SK-N-SH (cell line): ENCODE measurements around the gene LRMDA. TPM values are rescaled to one million over a fixed set of nuclear protein-coding genes. Genes with fewer than 3 reads are reported as not detected.

Source experiments
- CTCF ChIA-PET: fragments of 300-600, 350-600 bp; formaldehyde crosslinking; extraction: SDS; loops from one replicate; lab custom pipeline; 2021; lab: Yijun Ruan, JAX
- POLR2A ChIA-PET: fragments of 350-600 bp; sonication (Branson Sonifier 250); formaldehyde crosslinking; extraction: SDS; loops from one replicate; lab custom pipeline; 2020; ENCODE audit warnings: antibody characterized with exemption, inconsistent platforms; lab: Yijun Ruan, JAX
- DNase-seq: peaks from one replicate; pipeline ENCODE4 v3.0.0; 2012
- H2AFZ ChIP-seq: fragments of 200-600 bp; sonication (generic); 2 replicates; pipeline ENCODE4 v1.8.1; 2016; ENCODE audit warnings: antibody characterized with exemption, mild to moderate bottlenecking, low read depth
- H3F3A ChIP-seq: fragments of 200-600 bp; sonication (generic); replicated peaks from 2 replicates; pipeline ENCODE3; 2016; ENCODE audit warnings: antibody characterized with exemption, mild to moderate bottlenecking; ENCODE audit not compliant: insufficient read depth
- H3K27ac ChIP-seq, 2 experiments: fragments of 200-500 bp in 1 of 2; fragments of 200-600 bp in 1 of 2; sonication (Bioruptor generic) in 1 of 2; sonication (generic), shearing (Covaris generic) in 1 of 2; 2 replicates each; pipeline versions ENCODE4 v1.5.1 to v1.6.1; 2014 to 2016; ENCODE audit warnings: low read depth in 2 of 2, inconsistent platforms in 1 of 2, low read length in 1 of 2, mild to moderate bottlenecking in 1 of 2, mixed read lengths in 1 of 2
- H3K27me3 ChIP-seq: fragments of 200-600 bp; sonication (generic), shearing (Covaris generic); 2 replicates; pipeline ENCODE4 v1.6.1; 2016; ENCODE audit warnings: mixed run types; ENCODE audit not compliant: insufficient read depth
- H3K36me3 ChIP-seq, 2 experiments: fragments of 200-500 bp in 1 of 2; fragments of 200-600 bp in 1 of 2; sonication (Bioruptor generic) in 1 of 2; sonication (generic) in 1 of 2; replicated peaks in 1 of 2; 2 replicates each; pipeline versions ENCODE3 to v1.5.1; 2014 to 2016; ENCODE audit warnings: low read length in 1 of 2, mild to moderate bottlenecking in 1 of 2; ENCODE audit not compliant: insufficient read depth in 2 of 2, control insufficient read depth in 1 of 2
- H3K4me1 ChIP-seq, 2 experiments: fragments of 200-500 bp in 1 of 2; fragments of 200-600 bp in 1 of 2; sonication (Bioruptor generic) in 1 of 2; sonication (generic), shearing (Covaris generic) in 1 of 2; 2 replicates each; pipeline versions ENCODE4 v1.5.1 to v1.6.1; 2014 to 2016; ENCODE audit warnings: low read depth in 1 of 2, low read length in 1 of 2, mixed run types in 1 of 2; ENCODE audit not compliant: insufficient read depth in 2 of 2, control insufficient read depth in 1 of 2
- H3K4me2 ChIP-seq: fragments of 200-600 bp; sonication (generic), shearing (Covaris generic); 2 replicates; pipeline ENCODE4 v1.6.1; 2017; ENCODE audit warnings: mixed run types
- H3K4me3 ChIP-seq, 2 experiments: fragments of 200-500 bp in 1 of 2; fragments of 200-600 bp in 1 of 2; sonication (Bioruptor generic) in 1 of 2; sonication (generic), shearing (Covaris generic) in 1 of 2; 2 replicates each; pipeline versions ENCODE4 v1.5.1 to v1.8.1; 2014 to 2016; ENCODE audit warnings: low read depth in 2 of 2, inconsistent platforms in 1 of 2, low read length in 1 of 2, mild to moderate bottlenecking in 1 of 2, mixed read lengths in 1 of 2, moderate library complexity in 1 of 2
- H3K79me2 ChIP-seq: fragments of 200-600 bp; sonication (generic); 2 replicates; pipeline ENCODE4 v1.8.1; 2017; ENCODE audit warnings: mild to moderate bottlenecking; ENCODE audit not compliant: insufficient read depth
- H3K9ac ChIP-seq: fragments of 200-600 bp; sonication (generic); 2 replicates; pipeline ENCODE4 v1.6.1; 2017; ENCODE audit warnings: mixed run types
- H3K9me2 ChIP-seq: fragments of 200-600 bp; sonication (generic); 2 replicates; pipeline ENCODE4 v1.6.1; 2017; ENCODE audit warnings: mixed run types
- H3K9me3 ChIP-seq: fragments of 200-600 bp; sonication (generic); 2 replicates; pipeline ENCODE4 v1.6.1; 2017; ENCODE audit warnings: mixed run types, mild to moderate bottlenecking, moderate library complexity
- H4K20me1 ChIP-seq: fragments of 200-600 bp; sonication (generic); 2 replicates; pipeline ENCODE4 v1.6.1; 2017; ENCODE audit warnings: mild to moderate bottlenecking, mixed run types; ENCODE audit not compliant: insufficient read depth
- CHD2 ChIP-seq: fragments of 150-350 bp; IDR thresholded peaks from 2 replicates; pipeline ENCODE4 v1.6.1; 2018; ENCODE audit warnings: low read length; ENCODE audit not compliant: partially characterized antibody
- CTCF ChIP-seq: fragments of 200-600 bp; sonication (generic); IDR thresholded peaks from 2 replicates; pipeline ENCODE4 v1.6.1; 2017; ENCODE audit warnings: antibody characterized with exemption, mild to moderate bottlenecking, moderate library complexity
- FOXJ3 ChIP-seq: sonication (generic); formaldehyde crosslinking; IDR thresholded peaks from 2 replicates; pipeline ENCODE4 v1.5.1; 2020; ENCODE audit warnings: mild to moderate bottlenecking, missing genetic modification reagents
- GABPA ChIP-seq: IDR thresholded peaks from 2 replicates; pipeline ENCODE4 v1.4.0; 2012; ENCODE audit warnings: low read depth, mild to moderate bottlenecking
- JUND ChIP-seq: IDR thresholded peaks from 2 replicates; pipeline ENCODE4 v1.4.0; 2012
- MAX ChIP-seq: IDR thresholded peaks from 2 replicates; pipeline ENCODE4 v1.4.0; 2012; ENCODE audit warnings: low read depth
- NRF1 ChIP-seq: IDR thresholded peaks from 2 replicates; pipeline ENCODE4 v1.6.1; 2012; ENCODE audit warnings: low read depth, mild to moderate bottlenecking, low read length
- POLR2AphosphoS5 ChIP-seq: IDR thresholded peaks from 2 replicates; pipeline ENCODE4 v1.6.1; 2012; ENCODE audit warnings: low read depth, low read length
- RAD21 ChIP-seq: IDR thresholded peaks from 2 replicates; pipeline ENCODE4 v1.6.1; 2012; ENCODE audit warnings: mild to moderate bottlenecking, low read length
- RCOR1 ChIP-seq: fragments of 150-350 bp; IDR thresholded peaks from 2 replicates; pipeline ENCODE4 v1.6.1; 2017; ENCODE audit warnings: antibody characterized with exemption, low read length
- REST ChIP-seq: IDR thresholded peaks from 2 replicates; pipeline ENCODE4 v1.6.1; 2012; ENCODE audit warnings: mild to moderate bottlenecking, low read depth, low read length, moderate library complexity
- RFX5 ChIP-seq: IDR thresholded peaks from 2 replicates; pipeline ENCODE4 v1.6.1; 2012; ENCODE audit warnings: mild to moderate bottlenecking, improper control_type of control experiment, low read length
- TCF12 ChIP-seq: IDR thresholded peaks from 2 replicates; pipeline ENCODE4 v1.4.0; 2012
- TEAD4 ChIP-seq: IDR thresholded peaks from 2 replicates; pipeline ENCODE4 v1.4.0; 2012; ENCODE audit warnings: mild to moderate bottlenecking, borderline replicate concordance; ENCODE audit not compliant: insufficient read depth
- USF1 ChIP-seq: IDR thresholded peaks from 2 replicates; pipeline ENCODE4 v1.4.0; 2012; ENCODE audit warnings: low read depth, borderline replicate concordance
- USF2 ChIP-seq: fragments of 150-350 bp; IDR thresholded peaks from 2 replicates; pipeline ENCODE4 v1.6.1; 2017; ENCODE audit warnings: antibody characterized with exemption, low read length, low read depth, borderline replicate concordance
- YY1 ChIP-seq: IDR thresholded peaks from 2 replicates; pipeline ENCODE4 v1.4.0; 2012; ENCODE audit warnings: low read depth, mild to moderate bottlenecking
- ZBTB33 ChIP-seq: IDR thresholded peaks from 2 replicates; pipeline ENCODE4 v1.4.0; 2012; ENCODE audit warnings: low read depth, borderline replicate concordance
- WGBS: methylation state at CpG from one replicate; pipeline ENCODE4 v1.1.6; 2017; ENCODE audit warnings: low lambda C conversion rate; 5-methylcytosine and 5-hydroxymethylcytosine counted together
- polyA plus RNA-seq, 3 experiments: library from polyadenylated mRNA; depleted of rRNA; stranded (reverse); fragments of >200 nt; gene quantifications; 2 replicates each; pipeline ENCODE4 v1.2.3, GENCODE V29; 2012

LRMDA gene
- polyA plus RNA-seq, 1 of the 3 experiments (the other 2 are of a cell fraction): 0.95 TPM

- Histone ChIP-seq H3K9ac (no peak overlapping the region), H3K79me2 (no peaks in the 10 kb centered on the region), H3F3A (no peaks in the 10 kb centered on the region), H3K27ac (no peak overlapping the region), H4K20me1 (no peaks in the 10 kb centered on the region), H3K4me1 (no peaks in the 10 kb centered on the region; a peak in 1 of 4 replicates), H3K4me2 (no peak overlapping the region), H3K36me3 (peaks cover 0 to 4% of the 10 kb centered on the region in 2 experiments), H2AFZ (no peak overlapping the region), H3K27me3 (no peaks in the 10 kb centered on the region), H3K9me2 (no peaks in the 10 kb centered on the region), H3K9me3 (no peaks in the 10 kb centered on the region), H3K4me3 (no peak overlapping the region)
- no peak for DNase-seq
- TF ChIP-seq CTCF (no peak), NRF1 (no peak), GABPA (no peak), POLR2AphosphoS5 (no peak), ZBTB33 (no peak), TEAD4 (no peak), MAX (no peak), RCOR1 (no peak), USF1 (no peak), YY1 (no peak), CHD2 (no peak), RFX5 (no peak), RAD21 (no peak), TCF12 (no peak), USF2 (no peak), JUND (no peak), REST (no peak), FOXJ3 (CRISPR knock-in tag) (no peak)
- WGBS: 52% methylated on average over 1 of the region's 1 CpG
- ChIA-PET POLR2A (no interaction called here), CTCF (interaction anchor here (1.4 kb wide), 1 partner anchor 30 kb away, joined by 3 read pairs; no protein-coding TSS in a partner anchor)
Measured at GRCh38 chr10:76149182-76149581, 717.8 kb downstream of the LRMDA start.
